Measurements from ENCODE around the gene RAB7B.

RAB7B gene

GRCh38 chr1:205976708-205977401, 26.3 kb downstream of the RAB7B start:
- TF ChIP-seq POLR2A (IDR thresholded peaks at IDR 0.05; ENCODE audit: extremely low read depth, insufficient read length) (no peak), CTCF (IDR thresholded peaks at IDR 0.05; ENCODE audit: low read depth, low read length) (no peak), MAX (IDR thresholded peaks at IDR 0.05; ENCODE audit: low read depth, low read length) (no peak), MYC (IDR thresholded peaks at IDR 0.05; ENCODE audit: low read depth, low read length) (no peak)
- no peak for DNase-seq (ENCODE audit: low read depth)

GRCh38 chr1:205976036-205976435, 27.2 kb downstream of the RAB7B start:
- H3K4me3 ChIP-seq (ENCODE audit: low read depth, low read length) = no peak overlapping the region
- no peak for DNase-seq (ENCODE audit: low read depth)
- TF ChIP-seq POLR2A (IDR thresholded peaks at IDR 0.05; ENCODE audit: extremely low read depth, insufficient read length) (no peak), CTCF (IDR thresholded peaks at IDR 0.05; ENCODE audit: low read depth, low read length) (no peak), MAX (IDR thresholded peaks at IDR 0.05; ENCODE audit: low read depth, low read length) (no peak)

More at GRCh38 chr1:205976708-205977401, 26.3 kb downstream of the RAB7B start:
- H3K4me3 ChIP-seq (ENCODE audit: low read depth, low read length) = no peak overlapping the region

- TF ChIP-seq CTCF (IDR thresholded peaks at IDR 0.05; ENCODE audit: low read depth, low read length) (no peak), POLR2A (IDR thresholded peaks at IDR 0.05; ENCODE audit: extremely low read depth, insufficient read length) (no peak), MAX (IDR thresholded peaks at IDR 0.05; ENCODE audit: low read depth, low read length) (no peak), MYC (IDR thresholded peaks at IDR 0.05; ENCODE audit: low read depth, low read length) (no peak)
- DNase-seq (ENCODE audit: low read depth) = no peak
Observed at GRCh38 chr1:205975387-205975998, 27.7 kb downstream of the RAB7B start.

GRCh38 chr1:205974712-205975111, 28.5 kb downstream of the RAB7B start:
- no peak for DNase-seq (ENCODE audit: low read depth)
- no peak overlapping the region for H3K4me3 ChIP-seq (ENCODE audit: low read depth, low read length)
- no peak for TF ChIP-seq MAX (IDR thresholded peaks at IDR 0.05; ENCODE audit: low read depth, low read length)
- no peak for TF ChIP-seq POLR2A (IDR thresholded peaks at IDR 0.05; ENCODE audit: extremely low read depth, insufficient read length)
- TF ChIP-seq MYC (IDR thresholded peaks at IDR 0.05; ENCODE audit: low read depth, low read length) = no peak
- no peak for TF ChIP-seq CTCF (IDR thresholded peaks at IDR 0.05; ENCODE audit: low read depth, low read length)

More at GRCh38 chr1:205975387-205975998, 27.7 kb downstream of the RAB7B start:
- no peak overlapping the region for H3K4me3 ChIP-seq (ENCODE audit: low read depth, low read length)

- TF ChIP-seq MYC (IDR thresholded peaks at IDR 0.05; ENCODE audit: low read depth, low read length) = no peak
- TF ChIP-seq CTCF (IDR thresholded peaks at IDR 0.05; ENCODE audit: low read depth, low read length) = no peak
- TF ChIP-seq MAX (IDR thresholded peaks at IDR 0.05; ENCODE audit: low read depth, low read length) = no peak
- no peak for TF ChIP-seq POLR2A (IDR thresholded peaks at IDR 0.05; ENCODE audit: extremely low read depth, insufficient read length)
- H3K4me3 ChIP-seq (ENCODE audit: low read depth, low read length) = no peak overlapping the region
Observed at GRCh38 chr1:205973377-205974232, 29.6 kb downstream of the RAB7B start.

More at GRCh38 chr1:205973377-205974232, 29.6 kb downstream of the RAB7B start:
- no peak for DNase-seq (ENCODE audit: low read depth)

All from NB4 (cell line).